ENCODE results near the gene KLF6. TPM values are rescaled to one million over a fixed set of nuclear protein-coding genes. Genes with fewer than 3 reads are reported as not detected.

KLF6 gene
- total RNA-seq, 1 donor from 2014 or later, result 144 TPM

DNA sequence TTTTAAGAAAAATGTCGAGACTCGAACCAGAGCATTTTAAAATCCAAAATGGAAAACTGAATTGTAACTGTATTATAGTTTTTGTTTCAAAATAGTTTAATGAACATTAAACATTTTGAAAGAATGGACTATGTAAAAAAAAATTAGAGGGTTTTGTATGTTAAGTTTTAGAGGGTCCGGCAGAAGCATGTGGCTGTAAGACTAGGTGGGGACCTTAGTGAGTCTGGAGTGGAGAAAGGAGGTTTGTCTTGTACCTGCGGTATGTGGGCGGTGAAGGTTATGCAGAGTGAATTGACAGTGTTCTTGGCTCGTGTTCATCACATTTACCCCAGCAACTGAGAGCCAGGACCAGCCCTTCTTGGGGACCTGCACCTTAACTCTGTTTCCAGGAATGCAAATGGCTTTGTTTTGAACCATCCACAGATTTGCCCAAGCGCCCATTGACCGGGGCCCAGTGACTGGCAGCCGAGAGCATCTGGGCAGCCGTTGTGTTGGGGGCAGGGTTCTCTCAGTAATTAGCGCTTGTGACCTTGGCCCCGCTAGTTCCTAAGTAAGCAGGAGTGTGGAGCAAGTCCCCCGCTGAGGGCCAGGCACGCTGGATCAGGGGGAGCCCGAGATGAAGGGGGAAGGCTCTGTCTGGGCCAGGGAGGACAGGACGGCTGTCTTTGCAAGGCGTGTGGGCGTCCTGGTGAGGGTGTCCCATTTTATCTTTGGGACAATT, 1.4 kb upstream of the KLF6 start:
- no peaks in the 10 kb centered on the region for H3K27me3 ChIP-seq
- H3K36me3 ChIP-seq, result peaks cover 6 to 24% of the 10 kb centered on the region in 2 donors
- TF ChIP-seq, protein P1, sequence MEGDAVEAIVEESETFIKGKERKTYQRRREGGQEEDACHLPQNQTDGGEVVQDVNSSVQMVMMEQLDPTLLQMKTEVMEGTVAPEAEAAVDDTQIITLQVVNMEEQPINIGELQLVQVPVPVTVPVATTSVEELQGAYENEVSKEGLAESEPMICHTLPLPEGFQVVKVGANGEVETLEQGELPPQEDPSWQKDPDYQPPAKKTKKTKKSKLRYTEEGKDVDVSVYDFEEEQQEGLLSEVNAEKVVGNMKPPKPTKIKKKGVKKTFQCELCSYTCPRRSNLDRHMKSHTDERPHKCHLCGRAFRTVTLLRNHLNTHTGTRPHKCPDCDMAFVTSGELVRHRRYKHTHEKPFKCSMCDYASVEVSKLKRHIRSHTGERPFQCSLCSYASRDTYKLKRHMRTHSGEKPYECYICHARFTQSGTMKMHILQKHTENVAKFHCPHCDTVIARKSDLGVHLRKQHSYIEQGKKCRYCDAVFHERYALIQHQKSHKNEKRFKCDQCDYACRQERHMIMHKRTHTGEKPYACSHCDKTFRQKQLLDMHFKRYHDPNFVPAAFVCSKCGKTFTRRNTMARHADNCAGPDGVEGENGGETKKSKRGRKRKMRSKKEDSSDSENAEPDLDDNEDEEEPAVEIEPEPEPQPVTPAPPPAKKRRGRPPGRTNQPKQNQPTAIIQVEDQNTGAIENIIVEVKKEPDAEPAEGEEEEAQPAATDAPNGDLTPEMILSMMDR (IDR thresholded peaks at IDR 0.05), result no peak
- intact Hi-C loops (cut with DNase I), result loop anchor here (1.0 to 5.0 kb wide), 2 partner anchors 18 to 556 kb away; no protein-coding TSS in a partner anchor
- H3K9me3 ChIP-seq, result peaks cover 0 to 6% of the 10 kb centered on the region in 2 donors
- DNase-seq (ENCODE audit: low spot score in 2 of 2), result no peak
- peak overlapping the region; percentile 97 to 98 for H3K4me3 ChIP-seq
- H3K27ac ChIP-seq, result peak overlapping the region; percentile 100
- peaks cover 0 to 4% of the 10 kb centered on the region in 2 donors for H3K4me1 ChIP-seq

DNA sequence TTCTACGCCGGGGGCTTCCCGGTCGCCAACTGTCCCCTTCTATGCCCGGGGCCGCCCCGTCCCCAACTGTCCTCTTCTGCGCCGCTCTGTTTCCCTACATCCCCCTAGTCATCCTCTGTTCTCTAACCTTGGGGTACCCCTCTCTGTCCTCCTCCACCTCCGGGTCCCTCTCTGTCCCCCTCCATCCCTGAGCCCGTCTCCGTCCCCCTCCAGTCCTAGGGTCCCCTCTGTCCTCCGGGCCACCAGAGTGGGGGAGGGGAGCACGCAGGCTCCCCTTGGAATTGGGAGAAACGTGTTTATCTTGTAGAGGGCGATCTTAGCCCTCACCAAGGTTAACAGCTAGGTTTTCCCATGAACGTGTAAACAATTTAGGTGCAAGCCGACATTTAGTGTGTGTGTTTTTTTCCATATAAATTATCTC, 852 bp upstream of the KLF6 start:
- DNase-seq (ENCODE audit: low spot score in 2 of 2), result peak in 1 of 2 donors; percentile 75
- Histone ChIP-seq H3K27ac (peak overlapping the region; percentile 100), H3K4me1 (peaks cover 0 to 4% of the 10 kb centered on the region in 2 donors), H3K4me3 (peak overlapping the region; percentile 97 to 98), H3K36me3 (peaks cover 12 to 30% of the 10 kb centered on the region in 2 donors), H3K9me3 (peaks cover 0 to 6% of the 10 kb centered on the region in 2 donors), H3K27me3 (no peaks in the 10 kb centered on the region)
- intact Hi-C loops (cut with DNase I), result loop anchor here (1.0 to 5.0 kb wide), 4 partner anchors 18 to 556 kb away; no protein-coding TSS in a partner anchor
- TF ChIP-seq, protein P1 (IDR thresholded peaks at IDR 0.05), result no peak

DNA sequence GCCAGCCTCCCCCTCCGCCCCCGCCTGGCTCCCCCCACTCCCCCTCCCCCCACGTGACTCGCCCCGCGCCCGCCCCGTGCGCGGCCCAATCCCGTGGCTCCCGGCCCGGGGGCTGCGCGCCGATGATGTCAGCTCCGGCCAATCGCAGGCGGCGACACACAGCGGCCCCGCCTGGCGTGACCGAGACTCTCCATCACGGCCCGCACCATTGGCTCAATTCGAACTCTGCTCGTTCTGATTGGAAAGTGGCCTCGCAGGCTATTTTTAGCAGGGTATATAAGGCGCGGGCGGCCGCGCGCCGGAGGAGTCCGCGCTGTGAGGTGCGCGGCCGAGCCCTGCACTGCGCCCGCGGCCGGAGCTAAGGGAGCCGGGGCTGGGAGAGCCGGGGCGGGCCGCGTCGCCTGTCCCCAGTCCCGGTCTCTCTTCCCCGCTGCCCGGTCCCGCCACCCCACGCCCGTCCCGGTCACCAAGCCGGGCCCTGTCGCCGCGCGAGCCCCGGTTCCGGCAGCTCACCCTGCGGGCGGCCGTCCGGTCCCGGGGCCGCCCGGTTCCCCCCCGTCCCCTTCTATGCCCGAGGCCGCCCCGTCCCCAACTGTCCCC, 342 bp upstream of the KLF6 start:
- TF ChIP-seq, protein P1 (IDR thresholded peaks at IDR 0.05), result no peak

DNA sequence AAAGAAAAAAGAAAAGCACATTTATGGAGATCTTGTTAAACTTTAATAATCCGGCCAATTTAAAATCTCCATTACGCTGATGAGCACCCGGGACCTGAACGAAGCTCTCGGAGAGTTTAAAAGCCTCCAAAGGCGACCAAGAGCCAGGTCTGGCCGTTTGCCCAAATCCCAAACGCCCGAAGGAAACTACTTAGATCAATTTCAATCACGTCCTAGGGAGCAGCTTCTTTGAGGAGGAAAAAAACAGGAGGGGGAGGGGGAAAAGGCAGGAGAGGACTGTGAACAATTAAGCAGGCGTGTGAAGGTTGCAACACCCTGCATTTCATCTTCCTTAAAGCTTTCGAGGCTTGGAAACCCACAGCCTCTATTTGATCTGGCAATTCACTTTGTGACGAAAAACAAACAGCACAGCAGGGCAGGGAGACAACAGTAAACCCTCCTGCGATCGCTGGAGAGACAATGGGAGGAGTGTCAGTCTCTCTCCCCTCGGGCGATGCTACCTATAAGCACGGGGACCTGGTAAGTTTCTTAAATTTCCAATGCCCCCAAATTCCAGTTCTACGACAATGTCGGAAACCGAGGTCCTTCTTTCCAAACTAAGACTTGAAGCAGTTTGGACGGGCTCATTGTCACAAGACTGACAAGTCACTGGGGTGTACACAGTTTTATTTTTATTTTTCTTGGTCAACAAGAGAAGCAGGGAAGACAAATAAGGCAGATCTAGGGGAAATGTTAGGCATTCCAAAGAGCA, 1.2 kb downstream of the KLF6 start:
- Histone ChIP-seq H3K27ac (peak overlapping the region; percentile 97 to 100), H3K4me1 (peaks cover 7 to 9% of the 10 kb centered on the region in 2 donors), H3K27me3 (no peaks in the 10 kb centered on the region), H3K9me3 (no peaks in the 10 kb centered on the region), H3K4me3 (peak overlapping the region; percentile 79 to 99), H3K36me3 (peaks cover 32 to 50% of the 10 kb centered on the region in 2 donors)
- peak in 1 of 2 donors; percentile 81 for DNase-seq (ENCODE audit: low spot score in 2 of 2)
- intact Hi-C loops (cut with DNase I), result loop anchor here (2.0 to 5.0 kb wide), 6 partner anchors 69 to 983 kb away; no protein-coding TSS in a partner anchor
- TF ChIP-seq, protein P1 (IDR thresholded peaks at IDR 0.05), result peak in 1 of 3 experiments; percentile 7

More for the DNA sequence above, 342 bp upstream of the KLF6 start:
- H3K4me1 ChIP-seq, result peaks cover 0 to 4% of the 10 kb centered on the region in 2 donors
- H3K27ac ChIP-seq, result peak overlapping the region; percentile 100
- H3K27me3 ChIP-seq, result no peaks in the 10 kb centered on the region
- H3K9me3 ChIP-seq, result peaks cover 0 to 6% of the 10 kb centered on the region in 2 donors
- H3K4me3 ChIP-seq, result peak overlapping the region; percentile 97 to 99
- intact Hi-C loops (cut with DNase I), result loop anchor here (2.0 to 5.0 kb wide), 3 partner anchors 101 to 557 kb away; no protein-coding TSS in a partner anchor
- peaks cover 17 to 35% of the 10 kb centered on the region in 2 donors for H3K36me3 ChIP-seq
- DNase-seq (ENCODE audit: low spot score in 2 of 2), result peak; percentile 94 to 99

DNA sequence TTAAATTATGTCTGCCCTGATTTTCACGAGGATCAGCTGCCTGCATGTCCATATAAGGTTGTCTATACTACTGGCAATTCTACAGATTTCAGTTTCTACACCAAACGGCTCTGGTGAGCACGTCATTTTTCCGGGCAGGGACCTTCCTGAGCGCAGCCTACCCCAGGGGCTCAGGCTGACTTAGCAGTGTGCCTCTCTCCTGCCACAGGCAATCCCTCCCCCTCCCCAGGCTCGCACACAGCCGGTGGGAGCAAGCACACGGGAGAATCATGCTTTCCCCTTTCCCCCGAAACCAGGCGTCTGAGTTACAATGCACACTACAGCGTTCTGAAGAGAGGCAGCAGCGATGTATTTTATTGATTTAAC, 1.7 kb downstream of the KLF6 start:
- DNase-seq (ENCODE audit: low spot score in 2 of 2), result peak in 1 of 2 donors; percentile 86

More for the DNA sequence above, 1.7 kb downstream of the KLF6 start:
- H3K27me3 ChIP-seq, result no peaks in the 10 kb centered on the region
- peak overlapping the region; percentile 97 to 100 for H3K27ac ChIP-seq
- intact Hi-C loops (cut with DNase I), result loop anchor here (2.0 to 5.0 kb wide), 4 partner anchors 70 to 984 kb away; no protein-coding TSS in a partner anchor
- no peaks in the 10 kb centered on the region for H3K9me3 ChIP-seq
- peaks cover 9 to 12% of the 10 kb centered on the region in 2 donors for H3K4me1 ChIP-seq
- H3K36me3 ChIP-seq, result peaks cover 38 to 56% of the 10 kb centered on the region in 2 donors
- TF ChIP-seq, protein P1 (IDR thresholded peaks at IDR 0.05), result no peak
- peak overlapping the region; percentile 79 to 99 for H3K4me3 ChIP-seq

All from ascending aorta (tissue), 2 donors.